CD8-positive, alpha-beta memory T cell (primary cell): ENCODE measurements around the gene ZNF226. TPM values are rescaled to one million over a fixed set of nuclear protein-coding genes. Genes with fewer than 3 reads are reported as not detected.
"Not testable (repeated sequence)": the region's sequence is repeated elsewhere in the genome, so short reads cannot be mapped to it uniquely, and the experiment has no call there.

Source experiments
- CTCF ChIA-PET: fragments of 350-600 bp; sonication (Branson Sonifier 250); formaldehyde crosslinking; loops from one replicate; lab custom pipeline; 2021; ENCODE audit warnings: antibody characterized with exemption; lab: Charles Lee
- POLR2A ChIA-PET: fragments of 350-600 bp; sonication (Branson Sonifier 250); formaldehyde crosslinking; loops from one replicate; lab custom pipeline; 2021; ENCODE audit warnings: antibody characterized with exemption; lab: Charles Lee
- DNase-seq, 5 donors: peaks; one replicate each; pipeline versions ENCODE4 v3.0.0 to v3.0.0-alpha.2; 2020 to 2022; ENCODE audit warnings: mixed read lengths in 1 of 5
- H3K27ac ChIP-seq: one replicate; pipeline ENCODE4 v1.7.0; 2013; ENCODE audit warnings: low read depth, mild to moderate bottlenecking, low read length, moderate library complexity
- H3K27me3 ChIP-seq: 2 replicates; pipeline ENCODE4 v1.7.0; 2013; ENCODE audit warnings: low read length, mild to moderate bottlenecking; ENCODE audit not compliant: insufficient read depth, poor library complexity, severe bottlenecking
- H3K36me3 ChIP-seq: 2 replicates; pipeline ENCODE4 v1.7.0; 2013; ENCODE audit warnings: mild to moderate bottlenecking, low read length, moderate library complexity; ENCODE audit not compliant: insufficient read depth
- H3K4me1 ChIP-seq: 2 replicates; pipeline ENCODE4 v1.7.0; 2013; ENCODE audit warnings: mild to moderate bottlenecking, low read length, moderate library complexity; ENCODE audit not compliant: insufficient read depth
- H3K4me3 ChIP-seq: 2 replicates; pipeline ENCODE4 v1.7.0; 2013; ENCODE audit warnings: mild to moderate bottlenecking, low read length
- H3K9me3 ChIP-seq: 2 replicates; pipeline ENCODE4 v1.7.0; 2013; ENCODE audit warnings: mild to moderate bottlenecking, low read length
- H3K27ac Mint-ChIP-seq, 8 donors: one replicate each; pipeline ENCODE4 v1.8.0; 2020 to 2021; ENCODE audit warnings: mixed read lengths in 8 of 8, mild to moderate bottlenecking in 6 of 8, inconsistent platforms in 3 of 8, moderate library complexity in 3 of 8
- H3K27me3 Mint-ChIP-seq, 2 donors: one replicate each; pipeline ENCODE4 v1.8.0; 2020 to 2021; ENCODE audit warnings: mixed read lengths in 2 of 2, mild to moderate bottlenecking in 1 of 2, moderate library complexity in 1 of 2
- H3K36me3 Mint-ChIP-seq, 3 donors: one replicate each; pipeline ENCODE4 v1.8.0; 2020 to 2021; ENCODE audit warnings: mixed read lengths in 3 of 3, inconsistent platforms in 1 of 3, mild to moderate bottlenecking in 1 of 3
- H3K4me1 Mint-ChIP-seq, 3 donors: one replicate each; pipeline ENCODE4 v1.8.0; 2020 to 2021; ENCODE audit warnings: mixed read lengths in 3 of 3, inconsistent platforms in 1 of 3, mild to moderate bottlenecking in 1 of 3
- H3K4me3 Mint-ChIP-seq, 7 donors: one replicate each; pipeline ENCODE4 v1.8.0; 2020 to 2021; ENCODE audit warnings: mixed read lengths in 7 of 7, mild to moderate bottlenecking in 6 of 7, moderate library complexity in 4 of 7, inconsistent platforms in 2 of 7
- H3K9me3 Mint-ChIP-seq, 5 donors: one replicate each; pipeline ENCODE4 v1.8.0; 2020 to 2022; ENCODE audit warnings: mixed read lengths in 5 of 5, mild to moderate bottlenecking in 3 of 5, moderate library complexity in 2 of 5, inconsistent platforms in 1 of 5
- polyA plus RNA-seq: library from polyadenylated mRNA; unstranded; fragments of 300-500 nt; fragmentation: Illumina TruSeq; gene quantifications from one replicate; pipeline ENCODE4 v1.2.3, GENCODE V29; 2021
- total RNA-seq, 2 experiments: library from RNA; stranded (reverse); gene quantifications; one replicate each; pipeline ENCODE4 v1.2.3, GENCODE V29; 2021

ZNF226 gene
- total and polyA plus RNA-seq, 3 experiments from 2014 or later = 8.6 to 24.8 (median 9.4) TPM

GRCh38 chr19:44212250-44212865 is 47.5 kb downstream of the ZNF226 start, which contains the start of gene ZNF227:
ZNF227 (plus strand) TSS chr19:44212532; CDS start chr19:44217793, 5,261 bp downstream.
- CTCF ChIA-PET = interaction anchor here (0.6 to 1.0 kb wide), 2 partner anchors 48 to 284 kb away, joined by 3 read pairs; partner anchors contain the start of gene ZNF226
- H3K9me3 Mint-ChIP-seq = peaks cover 0 to 6% (median 3%) of the 10 kb centered on the region in 5 donors
- peaks cover 15% of the 10 kb centered on the region for H3K36me3 ChIP-seq
- peak; percentile 67 to 85 (median 73) for DNase-seq
- no peaks in the 10 kb centered on the region for H3K9me3 ChIP-seq
- H3K4me1 Mint-ChIP-seq = peaks cover 29 to 42% (median 40%) of the 10 kb centered on the region in 3 donors
- H3K27me3 ChIP-seq = no peaks in the 10 kb centered on the region
- H3K27ac Mint-ChIP-seq = peak within 1 kb of the TSS; percentile 88 to 99 (median 94)
- H3K27ac ChIP-seq = peak within 1 kb of the TSS; percentile 72
- peaks cover 19% of the 10 kb centered on the region for H3K4me1 ChIP-seq
- POLR2A ChIA-PET = interaction anchor here (0.6 to 1.0 kb wide), 4 partner anchors 47 to 511 kb away, joined by 3 to 6 read pairs (median 4); partner anchors contain the start of gene ZNF226
- peaks cover 0 to 2% of the 10 kb centered on the region in 2 donors for H3K27me3 Mint-ChIP-seq
- H3K4me3 ChIP-seq = peak within 1 kb of the TSS; percentile 97
- peak within 1 kb of the TSS; percentile 96 to 100 (median 99) for H3K4me3 Mint-ChIP-seq
- H3K36me3 Mint-ChIP-seq = peaks cover 8 to 39% (median 31%) of the 10 kb centered on the region in 3 donors

GRCh38 chr19:44212866-44213346 is 48.0 kb downstream of the ZNF226 start:
- H3K4me3 Mint-ChIP-seq = peak overlapping the region; percentile 96 to 100 (median 99)
- ChIA-PET POLR2A (interaction anchor here (0.7 to 1.0 kb wide), 3 partner anchors 48 to 511 kb away, joined by 3 to 6 read pairs (median 3); partner anchors contain the start of gene ZNF226), CTCF (interaction anchor here (0.6 to 1.0 kb wide), 2 partner anchors 48 to 285 kb away, joined by 3 read pairs; partner anchors contain the start of gene ZNF226)
- H3K9me3 ChIP-seq = no peaks in the 10 kb centered on the region
- H3K36me3 ChIP-seq = peaks cover 17% of the 10 kb centered on the region
- no peaks in the 10 kb centered on the region for H3K27me3 ChIP-seq
- peak overlapping the region; percentile 88 to 99 (median 94) for H3K27ac Mint-ChIP-seq
- peaks cover 20% of the 10 kb centered on the region for H3K4me1 ChIP-seq
- H3K36me3 Mint-ChIP-seq = peaks cover 9 to 43% (median 34%) of the 10 kb centered on the region in 3 donors
- peaks cover 0 to 3% (median 1%) of the 10 kb centered on the region in 5 donors for H3K9me3 Mint-ChIP-seq
- no peak for DNase-seq
- H3K27me3 Mint-ChIP-seq = peaks cover 0 to 2% of the 10 kb centered on the region in 2 donors
- peak overlapping the region; percentile 97 for H3K4me3 ChIP-seq
- H3K27ac ChIP-seq = peak overlapping the region; percentile 72
- peaks cover 26 to 43% (median 40%) of the 10 kb centered on the region in 3 donors for H3K4me1 Mint-ChIP-seq

- H3K27me3 ChIP-seq, H3K4me1 ChIP-seq, H3K27ac Mint-ChIP-seq, POLR2A ChIA-PET, H3K27ac ChIP-seq, H3K4me3 Mint-ChIP-seq, H3K4me3 ChIP-seq, H3K9me3 ChIP-seq, CTCF ChIA-PET, DNase-seq, H3K27me3 Mint-ChIP-seq: not testable (repeated sequence)
- H3K36me3 Mint-ChIP-seq = peaks cover 26 to 65% (median 57%) of the 10 kb centered on the region in 3 donors
- peaks cover 19 to 36% (median 24%) of the 10 kb centered on the region in 3 donors for H3K4me1 Mint-ChIP-seq
- H3K36me3 ChIP-seq = peaks cover 18% of the 10 kb centered on the region
- H3K9me3 Mint-ChIP-seq = peaks cover 0 to 47% (median 11%) of the 10 kb centered on the region in 5 donors
These were observed 55.0 kb downstream of the ZNF226 start for GRCh38 chr19:44219926-44220325.

GRCh38 chr19:44220761-44221160 is 55.9 kb downstream of the ZNF226 start:
- H3K36me3 Mint-ChIP-seq = peaks cover 26 to 65% (median 57%) of the 10 kb centered on the region in 3 donors
- peaks cover 15 to 30% (median 18%) of the 10 kb centered on the region in 3 donors for H3K4me1 Mint-ChIP-seq
- H3K27ac ChIP-seq, H3K4me3 ChIP-seq, DNase-seq, H3K4me3 Mint-ChIP-seq, H3K27ac Mint-ChIP-seq, H3K4me1 ChIP-seq, POLR2A ChIA-PET, H3K27me3 ChIP-seq, CTCF ChIA-PET, H3K27me3 Mint-ChIP-seq, H3K9me3 ChIP-seq: not testable (repeated sequence)
- peaks cover 17% of the 10 kb centered on the region for H3K36me3 ChIP-seq
- peaks cover 0 to 54% (median 18%) of the 10 kb centered on the region in 5 donors for H3K9me3 Mint-ChIP-seq

- CTCF ChIA-PET, POLR2A ChIA-PET, H3K4me1 ChIP-seq, H3K27me3 ChIP-seq, DNase-seq, H3K27me3 Mint-ChIP-seq, H3K9me3 ChIP-seq, H3K4me3 Mint-ChIP-seq, H3K27ac Mint-ChIP-seq, H3K27ac ChIP-seq, H3K4me3 ChIP-seq: not testable (repeated sequence)
- peaks cover 17% of the 10 kb centered on the region for H3K36me3 ChIP-seq
- peaks cover 23 to 65% (median 56%) of the 10 kb centered on the region in 3 donors for H3K36me3 Mint-ChIP-seq
- peaks cover 0 to 58% (median 21%) of the 10 kb centered on the region in 5 donors for H3K9me3 Mint-ChIP-seq
- peaks cover 13 to 26% (median 14%) of the 10 kb centered on the region in 3 donors for H3K4me1 Mint-ChIP-seq
These were observed 56.4 kb downstream of the ZNF226 start for GRCh38 chr19:44221291-44221690.

Other genes starting within 250 kb of the ZNF226 start
- gene ZNF45, start 229.8 kb upstream of the ZNF226 start, total RNA-seq = 10 to 100 TPM; 10.0 to 11.7 TPM
- gene ZNF45, start 229.8 kb upstream of the ZNF226 start, polyA plus RNA-seq = 15.0 TPM
- gene ZNF221, start 213.9 kb upstream of the ZNF226 start, total RNA-seq = 1 to 10 TPM; 1.7 to 1.8 TPM
- 3.3 TPM for gene ZNF221, start 213.9 kb upstream of the ZNF226 start, polyA plus RNA-seq
- gene ZNF155, start 180.9 kb upstream of the ZNF226 start, total RNA-seq = 1 to 10 TPM; 5.0 to 5.4 TPM
- gene ZNF155, start 180.9 kb upstream of the ZNF226 start, polyA plus RNA-seq = 5.8 TPM
- gene ZNF230, start 162.1 kb upstream of the ZNF226 start, total RNA-seq = 1 to 10 TPM; 3.9 to 4.9 TPM
- 3.4 TPM for gene ZNF230, start 162.1 kb upstream of the ZNF226 start, polyA plus RNA-seq
- gene ZNF222, start 139.7 kb upstream of the ZNF226 start, total RNA-seq = 1 to 10 TPM; 2.5 to 3.3 TPM
- 3.2 TPM for gene ZNF222, start 139.7 kb upstream of the ZNF226 start, polyA plus RNA-seq
- gene ZNF223, start 113.1 kb upstream of the ZNF226 start, total RNA-seq = 1 to 10 TPM; 1.3 to 1.9 TPM
- 2.7 TPM for gene ZNF223, start 113.1 kb upstream of the ZNF226 start, polyA plus RNA-seq
- gene ZNF284, start 92.9 kb upstream of the ZNF226 start, total RNA-seq = 1 to 10 TPM; 2.4 to 2.7 TPM
- gene ZNF284, start 92.9 kb upstream of the ZNF226 start, polyA plus RNA-seq = 0.91 TPM
- gene ZNF224, start 70.7 kb upstream of the ZNF226 start, total RNA-seq = 10 to 100 TPM; 19.6 to 20.6 TPM
- 11.9 TPM for gene ZNF224, start 70.7 kb upstream of the ZNF226 start, polyA plus RNA-seq
- gene ZNF225, start 51.7 kb upstream of the ZNF226 start, total RNA-seq = 1 to 10 TPM; 3.3 to 3.5 TPM
- gene ZNF225, start 51.7 kb upstream of the ZNF226 start, polyA plus RNA-seq = 3.6 TPM
- 1 to 10 TPM; 9.4 to 9.5 TPM for gene ZNF234, start 23.5 kb upstream of the ZNF226 start, total RNA-seq
- 5.2 TPM for gene ZNF234, start 23.5 kb upstream of the ZNF226 start, polyA plus RNA-seq
- 10 to 100 TPM; 22.1 to 24.0 TPM for gene ZNF227, start 47.4 kb downstream of the ZNF226 start, total RNA-seq
- gene ZNF227, start 47.4 kb downstream of the ZNF226 start, polyA plus RNA-seq = 11.4 TPM
- under 1 TPM; 0.09 to 0.22 TPM for gene ZNF233, start 94.8 kb downstream of the ZNF226 start, total RNA-seq
- 0.44 TPM for gene ZNF233, start 94.8 kb downstream of the ZNF226 start, polyA plus RNA-seq
- gene ZNF235, start 139.9 kb downstream of the ZNF226 start, total RNA-seq = 1 to 10 TPM; 4.7 to 5.1 TPM
- gene ZNF235, start 139.9 kb downstream of the ZNF226 start, polyA plus RNA-seq = 3.8 TPM
- gene ZNF112, start 191.6 kb downstream of the ZNF226 start, total RNA-seq = under 1 TPM in 1 of 2 experiments, not detected in 1; 0.49 TPM
- not detected for gene ZNF112, start 191.6 kb downstream of the ZNF226 start, polyA plus RNA-seq
- 1 to 10 TPM in 1 of 2 experiments, under 1 TPM in 1; 0.64 to 1.0 TPM for gene ZNF285, start 236.5 kb downstream of the ZNF226 start, total RNA-seq
- gene ZNF285, start 236.5 kb downstream of the ZNF226 start, polyA plus RNA-seq = 1.4 TPM